Endothelial cell (in vitro differentiated cells): ENCODE measurements around the gene BOLA2. TPM values are rescaled to one million over a fixed set of nuclear protein-coding genes. Genes with fewer than 3 reads are reported as not detected.
"Not testable (repeated sequence)": the region's sequence is repeated elsewhere in the genome, so short reads cannot be mapped to it uniquely, and the experiment has no call there.

Experiments used
- DNase-seq: peaks from one replicate; pipeline ENCODE4 v3.0.0; 2021; ENCODE audit warnings: low spot score
- H3K27ac Mint-ChIP-seq: one replicate; pipeline ENCODE4 v1.8.0; 2021; ENCODE audit warnings: mixed read lengths, inconsistent platforms; ENCODE audit not compliant: unreplicated experiment
- H3K27me3 Mint-ChIP-seq: one replicate; pipeline ENCODE4 v1.8.0; 2021; ENCODE audit warnings: mild to moderate bottlenecking, moderate library complexity, mixed read lengths, inconsistent platforms; ENCODE audit not compliant: unreplicated experiment
- H3K36me3 Mint-ChIP-seq: one replicate; pipeline ENCODE4 v1.8.0; 2021; ENCODE audit warnings: mild to moderate bottlenecking, low read depth, mixed read lengths, inconsistent platforms; ENCODE audit not compliant: unreplicated experiment
- H3K4me1 Mint-ChIP-seq: one replicate; pipeline ENCODE4 v1.8.0; 2021; ENCODE audit warnings: mild to moderate bottlenecking, mixed read lengths, inconsistent platforms; ENCODE audit not compliant: unreplicated experiment
- H3K4me3 Mint-ChIP-seq: one replicate; pipeline ENCODE4 v1.8.0; 2021; ENCODE audit warnings: mild to moderate bottlenecking, mixed read lengths, inconsistent platforms; ENCODE audit not compliant: unreplicated experiment
- H3K9me3 Mint-ChIP-seq: one replicate; pipeline ENCODE4 v1.8.0; 2021; ENCODE audit warnings: mixed read lengths, inconsistent platforms; ENCODE audit not compliant: unreplicated experiment
- total RNA-seq: library from RNA; stranded (reverse); fragmentation: NEBNext Ultra II Directional; extraction: Animal tissue kit (Norgen Biotek cat#: 25700); gene quantifications from one replicate; pipeline ENCODE4 v1.2.1, GENCODE V29; 2021; ENCODE audit not compliant: unreplicated experiment

BOLA2 gene
- total RNA-seq, 1 donor from 2014 or later: 5.5 TPM

- H3K4me1 Mint-ChIP-seq, H3K27ac Mint-ChIP-seq: not testable (repeated sequence)
These were observed 397 bp downstream of the BOLA2 start for GRCh38 chr16:29453754-29454153.

GRCh38 chr16:29425390-29425789 lies 28.8 kb downstream of the BOLA2 start:
- H3K4me3 Mint-ChIP-seq, DNase-seq, H3K27ac Mint-ChIP-seq, H3K4me1 Mint-ChIP-seq, H3K9me3 Mint-ChIP-seq, H3K27me3 Mint-ChIP-seq, H3K36me3 Mint-ChIP-seq: not testable (repeated sequence)

More at GRCh38 chr16:29453754-29454153, 397 bp downstream of the BOLA2 start:
- not testable (repeated sequence) for H3K9me3 Mint-ChIP-seq, H3K36me3 Mint-ChIP-seq, H3K4me3 Mint-ChIP-seq, H3K27me3 Mint-ChIP-seq, DNase-seq

- H3K4me1 Mint-ChIP-seq, H3K36me3 Mint-ChIP-seq, H3K27ac Mint-ChIP-seq, H3K9me3 Mint-ChIP-seq, H3K4me3 Mint-ChIP-seq, H3K27me3 Mint-ChIP-seq, DNase-seq: not testable (repeated sequence)
These were observed 30.6 kb downstream of the BOLA2 start for GRCh38 chr16:29423587-29423986.

GRCh38 chr16:29405249-29405648 lies 48.9 kb downstream of the BOLA2 start:
- not testable (repeated sequence) for H3K27ac Mint-ChIP-seq, H3K36me3 Mint-ChIP-seq, DNase-seq, H3K27me3 Mint-ChIP-seq, H3K4me3 Mint-ChIP-seq, H3K9me3 Mint-ChIP-seq, H3K4me1 Mint-ChIP-seq

Other genes starting within 250 kb of the BOLA2 start
- 1.7 TPM for gene NPIPB11, start 47.6 kb downstream of the BOLA2 start, total RNA-seq
- gene SLX1B, start 182 bp upstream of the BOLA2 start, total RNA-seq: 28.5 TPM
- 4.2 TPM for gene SULT1A4, start 5.6 kb upstream of the BOLA2 start, total RNA-seq
- 72.6 TPM for gene NPIPB12, start 52.1 kb upstream of the BOLA2 start, total RNA-seq
- 1.5 TPM for gene SPN, start 208.9 kb upstream of the BOLA2 start, total RNA-seq
- 30.4 TPM for gene QPRT, start 224.8 kb upstream of the BOLA2 start, total RNA-seq